ENCODE measurements around the gene ZBTB40. TPM values are rescaled to one million over a fixed set of nuclear protein-coding genes. Genes with fewer than 3 reads are reported as not detected.

Gene ZBTB40
- total RNA-seq, 4 donors from 2014 or later, result 5.9 to 14.3 (median 8.8) TPM

Other genes starting within 250 kb of the ZBTB40 start
- under 1 TPM in 2 of 4 donors, not detected in 2; 0.19 to 0.44 TPM for gene EPHA8, start 111.6 kb downstream of the ZBTB40 start, total RNA-seq
- gene C1QA, start 184.8 kb downstream of the ZBTB40 start, total RNA-seq, result 100 to 1,000 TPM in 2 of 4 donors, 10 to 100 TPM in 2; 11.7 to 167 (median 68.4) TPM
- gene C1QC, start 191.8 kb downstream of the ZBTB40 start, total RNA-seq, result 100 to 1,000 TPM in 2 of 4 donors, 10 to 100 TPM in 1, 1 to 10 TPM in 1; 9.7 to 153 (median 74.8) TPM
- 100 to 1,000 TPM in 2 of 4 donors, 10 to 100 TPM in 1, 1 to 10 TPM in 1; 7.1 to 240 (median 110) TPM for gene C1QB, start 201.4 kb downstream of the ZBTB40 start, total RNA-seq

Data from esophagus squamous epithelium (tissue), 4 donors.